OCI-LY3 (cell line): ENCODE measurements around the gene ARHGEF35.
"Not testable (repeated sequence)": the region's sequence is repeated elsewhere in the genome, so short reads cannot be mapped to it uniquely, and the experiment has no call there.

ENCODE experiments used
- EZH2phosphoT487 ChIP-seq: fragments of 200-600 bp; shearing (Covaris generic); IDR thresholded peaks from 2 replicates; pipeline ENCODE4 v1.6.1; 2018; ENCODE audit warnings: antibody characterized with exemption, mixed run types, low read depth
- TF ChIP-seq, protein P1 (sequence below): fragments of 200-600, 300-600 bp; sonication (generic); IDR thresholded peaks from 2 replicates; pipeline ENCODE4 v1.5.1; 2014; ENCODE audit warnings: antibody characterized with exemption, low read length, low read depth

GRCh38 chr7:144238530-144239082, 43.0 kb upstream of the ARHGEF35 start:
- TF ChIP-seq, protein P1, sequence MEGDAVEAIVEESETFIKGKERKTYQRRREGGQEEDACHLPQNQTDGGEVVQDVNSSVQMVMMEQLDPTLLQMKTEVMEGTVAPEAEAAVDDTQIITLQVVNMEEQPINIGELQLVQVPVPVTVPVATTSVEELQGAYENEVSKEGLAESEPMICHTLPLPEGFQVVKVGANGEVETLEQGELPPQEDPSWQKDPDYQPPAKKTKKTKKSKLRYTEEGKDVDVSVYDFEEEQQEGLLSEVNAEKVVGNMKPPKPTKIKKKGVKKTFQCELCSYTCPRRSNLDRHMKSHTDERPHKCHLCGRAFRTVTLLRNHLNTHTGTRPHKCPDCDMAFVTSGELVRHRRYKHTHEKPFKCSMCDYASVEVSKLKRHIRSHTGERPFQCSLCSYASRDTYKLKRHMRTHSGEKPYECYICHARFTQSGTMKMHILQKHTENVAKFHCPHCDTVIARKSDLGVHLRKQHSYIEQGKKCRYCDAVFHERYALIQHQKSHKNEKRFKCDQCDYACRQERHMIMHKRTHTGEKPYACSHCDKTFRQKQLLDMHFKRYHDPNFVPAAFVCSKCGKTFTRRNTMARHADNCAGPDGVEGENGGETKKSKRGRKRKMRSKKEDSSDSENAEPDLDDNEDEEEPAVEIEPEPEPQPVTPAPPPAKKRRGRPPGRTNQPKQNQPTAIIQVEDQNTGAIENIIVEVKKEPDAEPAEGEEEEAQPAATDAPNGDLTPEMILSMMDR, result not testable (repeated sequence)
- not testable (repeated sequence) for TF ChIP-seq EZH2phosphoT487
